Thoracic aorta (tissue), 2 donors: ENCODE results near the gene MLLT6. TPM values are rescaled to one million over a fixed set of nuclear protein-coding genes. Genes with fewer than 3 reads are reported as not detected.
"Not testable (repeated sequence)": the region's sequence is repeated elsewhere in the genome, so short reads cannot be mapped to it uniquely, and the experiment has no call there.

Experiments
- ATAC-seq: fragments of 150-250 bp; one replicate; pipeline ENCODE4 v1.8.0; 2017; ENCODE audit warnings: low read depth; ENCODE audit not compliant: insufficient number of reproducible peaks, low FRiP score
- DNase-seq: peaks from one replicate; pipeline ENCODE4 v3.0.0-alpha.2; 2020; ENCODE audit warnings: low spot score
- H3K27ac ChIP-seq, 2 donors: fragments of 200-600 bp; sonication (generic); 1 replicate in 1 of 2; 2 replicates in 1 of 2; pipeline ENCODE4 v1.5.1; 2016; ENCODE audit warnings: mild to moderate bottlenecking in 2 of 2, moderate library complexity in 2 of 2
- H3K27me3 ChIP-seq: fragments of 200-600 bp; sonication (generic); replicated peaks from 2 replicates; pipeline ENCODE4 v1.6.0; 2016; ENCODE audit warnings: mild to moderate bottlenecking; ENCODE audit not compliant: insufficient read depth
- H3K36me3 ChIP-seq: fragments of 200-600 bp; sonication (generic); one replicate; pipeline ENCODE4 v1.5.1; 2016
- H3K4me1 ChIP-seq, 2 donors: fragments of 200-600 bp; sonication (generic); 1 replicate in 1 of 2; 2 replicates in 1 of 2; pipeline versions ENCODE4 v1.5.1 to v1.6.0; 2016; ENCODE audit warnings: low read depth in 2 of 2, mild to moderate bottlenecking in 1 of 2; ENCODE audit not compliant: control insufficient read depth in 1 of 2
- H3K4me3 ChIP-seq: fragments of 200-600 bp; sonication (generic); 2 replicates; pipeline ENCODE4 v1.5.1; 2016; ENCODE audit warnings: mild to moderate bottlenecking
- H3K9me3 ChIP-seq: fragments of 200-600 bp; sonication (generic); 2 replicates; pipeline ENCODE4 v1.5.1; 2016
- CTCF ChIP-seq: fragments of 200-600 bp; sonication (generic); IDR thresholded peaks from one replicate; pipeline ENCODE4 v1.5.1; 2019; ENCODE audit warnings: antibody characterized with exemption
- total RNA-seq, 2 donors: library from RNA; depleted of rRNA; stranded (reverse); fragments of >200 nt; gene quantifications; one replicate each; pipeline versions ENCODE4 v1.1.0 to v1.2.3, GENCODE V29; 2016

MLLT6 gene
- total RNA-seq, 2 donors from 2014 or later: 113 to 201 TPM

- Histone ChIP-seq H3K4me1 (peaks cover 2 to 4% of the 10 kb centered on the region in 2 donors), H3K4me3 (no peak overlapping the region), H3K36me3 (peaks cover 69% of the 10 kb centered on the region), H3K27ac (no peak overlapping the region), H3K27me3 (no peaks in the 10 kb centered on the region), H3K9me3 (no peaks in the 10 kb centered on the region)
- TF ChIP-seq CTCF: no peak
- DNase-seq: no peak
- no peak for ATAC-seq
Observed at GRCh38 chr17:38719943-38720641, 15.0 kb downstream of the MLLT6 start.

- Histone ChIP-seq H3K36me3 (peaks cover 66% of the 10 kb centered on the region), H3K27ac (no peak overlapping the region), H3K4me3 (no peak overlapping the region), H3K4me1 (peaks cover 2 to 4% of the 10 kb centered on the region in 2 donors), H3K9me3 (no peaks in the 10 kb centered on the region), H3K27me3 (no peaks in the 10 kb centered on the region)
- no peak for ATAC-seq
- no peak for DNase-seq
- no peak for TF ChIP-seq CTCF
Observed at GRCh38 chr17:38720941-38721340, 15.9 kb downstream of the MLLT6 start.

GRCh38 chr17:38721802-38722201 is 16.7 kb downstream of the MLLT6 start:
- no peak for DNase-seq
- Histone ChIP-seq H3K36me3 (peaks cover 57% of the 10 kb centered on the region), H3K27ac (no peak overlapping the region), H3K9me3 (no peaks in the 10 kb centered on the region), H3K4me1 (peaks cover 2 to 4% of the 10 kb centered on the region in 2 donors), H3K4me3 (no peak overlapping the region), H3K27me3 (no peaks in the 10 kb centered on the region)
- ATAC-seq: no peak
- no peak for TF ChIP-seq CTCF

GRCh38 chr17:38724337-38724988 is 19.4 kb downstream of the MLLT6 start:
- TF ChIP-seq CTCF: no peak
- Histone ChIP-seq H3K27me3 (no peaks in the 10 kb centered on the region), H3K4me3 (no peak overlapping the region), H3K36me3 (peaks cover 40% of the 10 kb centered on the region), H3K27ac (no peak overlapping the region), H3K9me3 (no peaks in the 10 kb centered on the region), H3K4me1 (peaks cover 5 to 8% of the 10 kb centered on the region in 2 donors)
- no peak for DNase-seq
- ATAC-seq: no peak

GRCh38 chr17:38725066-38725465 is 20.0 kb downstream of the MLLT6 start:
- Histone ChIP-seq H3K36me3 (peaks cover 40% of the 10 kb centered on the region), H3K27me3 (no peaks in the 10 kb centered on the region), H3K27ac (no peak overlapping the region), H3K4me3 (no peak overlapping the region), H3K4me1 (peaks cover 6 to 11% of the 10 kb centered on the region in 2 donors), H3K9me3 (no peaks in the 10 kb centered on the region)
- DNase-seq: no peak
- no peak for ATAC-seq
- TF ChIP-seq CTCF: no peak

- H3K9me3 ChIP-seq, H3K27me3 ChIP-seq, H3K27ac ChIP-seq, ATAC-seq, H3K4me3 ChIP-seq, DNase-seq: not testable (repeated sequence)
- Histone ChIP-seq H3K4me1 (peaks cover 10 to 17% of the 10 kb centered on the region in 2 donors), H3K36me3 (peaks cover 31% of the 10 kb centered on the region)
Observed at GRCh38 chr17:38726145-38726544, 21.1 kb downstream of the MLLT6 start.
